DMS 273 treated with DMSO at 0.1 percent for 48 hours (cell line): Measurements from ENCODE around the gene NDEL1.
"Not testable (repeated sequence)": the region's sequence is repeated elsewhere in the genome, so short reads cannot be mapped to it uniquely, and the experiment has no call there.

Experiments
- DNase-seq: peaks from one replicate; lab custom pipeline; 2025; lab: John Stamatoyannopoulos, UW

NDEL1 gene, protein sequence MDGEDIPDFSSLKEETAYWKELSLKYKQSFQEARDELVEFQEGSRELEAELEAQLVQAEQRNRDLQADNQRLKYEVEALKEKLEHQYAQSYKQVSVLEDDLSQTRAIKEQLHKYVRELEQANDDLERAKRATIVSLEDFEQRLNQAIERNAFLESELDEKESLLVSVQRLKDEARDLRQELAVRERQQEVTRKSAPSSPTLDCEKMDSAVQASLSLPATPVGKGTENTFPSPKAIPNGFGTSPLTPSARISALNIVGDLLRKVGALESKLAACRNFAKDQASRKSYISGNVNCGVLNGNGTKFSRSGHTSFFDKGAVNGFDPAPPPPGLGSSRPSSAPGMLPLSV

GRCh38 chr17:8435245-8436168 is at the start of gene NDEL1:
Gene NDEL1 (plus strand): TSS chr17:8435884. CDS start chr17:8444272, 8,388 bp downstream.
- peak; percentile 81 for DNase-seq

DNA sequence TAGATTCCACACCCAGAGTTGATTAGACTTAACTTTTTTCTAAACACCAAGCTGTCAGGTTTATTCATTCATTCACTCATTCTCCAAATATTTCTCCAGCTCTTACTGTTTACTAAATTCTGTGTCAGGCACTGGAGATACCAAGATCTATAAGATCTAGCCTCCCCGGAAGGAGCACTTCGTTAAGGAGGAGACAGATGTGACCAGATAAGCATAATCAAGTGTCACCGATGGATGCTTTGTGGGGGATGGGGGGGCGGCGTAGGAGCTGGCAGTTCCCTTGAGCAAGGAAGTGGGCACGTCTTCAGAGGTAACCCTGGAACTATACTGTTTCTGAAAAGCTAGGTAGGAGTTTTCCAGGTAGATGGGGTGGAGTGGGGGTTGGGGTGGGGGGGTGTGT is 48.8 kb upstream of the NDEL1 start:
- no peak for DNase-seq

DNA sequence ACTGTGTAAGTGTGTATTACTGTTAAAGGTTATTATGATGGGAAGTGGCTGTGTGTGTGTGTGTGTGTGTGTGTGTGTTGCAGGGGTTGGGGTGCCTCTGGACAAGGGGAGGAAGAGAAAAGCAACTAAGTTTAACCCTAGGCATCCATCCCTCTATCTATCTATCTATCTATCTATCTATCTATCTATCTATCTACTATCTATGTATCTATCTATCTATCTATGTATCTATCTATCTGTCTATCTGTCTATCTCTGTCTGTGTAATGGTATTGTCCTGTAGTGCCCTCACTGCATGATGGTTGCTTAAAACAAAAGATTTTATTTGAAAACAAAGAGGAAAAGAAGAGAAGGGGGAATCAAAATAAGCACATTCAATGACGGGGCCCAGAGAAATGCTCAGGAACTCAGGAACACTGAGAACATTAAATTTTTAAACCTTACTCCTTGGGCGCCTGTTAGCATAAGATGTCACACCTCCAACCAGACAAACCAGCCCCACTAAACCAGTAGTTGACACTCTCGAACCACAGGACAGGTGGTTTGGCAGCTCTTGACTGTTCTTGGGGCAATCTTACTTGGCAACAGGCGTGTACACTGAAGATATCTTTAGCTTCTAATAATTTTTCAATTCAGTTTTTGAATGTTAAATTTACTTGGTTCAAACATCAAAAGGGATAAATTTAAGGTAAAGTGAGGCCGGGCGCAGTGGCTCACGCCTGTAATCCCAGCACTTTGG is 47.6 kb upstream of the NDEL1 start:
- DNase-seq, result no peak

DNA sequence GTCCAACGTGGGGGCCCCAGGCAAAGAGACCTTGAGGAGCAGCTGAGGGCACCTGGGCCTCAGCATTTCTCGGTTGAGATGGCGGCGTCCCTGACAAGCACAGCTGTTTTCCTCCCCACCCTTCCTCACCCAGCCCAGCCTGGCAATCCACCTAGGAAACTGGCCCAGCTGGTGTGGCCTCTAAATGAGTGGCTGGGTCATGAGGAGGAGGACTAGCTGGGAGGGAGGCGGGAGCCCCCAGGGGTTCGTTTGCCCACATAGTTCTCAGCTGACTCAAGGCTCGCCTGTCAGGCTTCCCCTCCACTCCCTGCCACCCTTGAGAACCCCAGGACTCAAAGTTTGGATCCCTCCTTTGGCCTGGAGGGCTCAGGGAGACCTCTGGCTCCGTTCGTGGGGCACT is 44.0 kb upstream of the NDEL1 start:
- DNase-seq, result no peak

- DNase-seq, result no peak
Observed at GRCh38 chr17:8392274-8392673, 43.4 kb upstream of the NDEL1 start.

DNA sequence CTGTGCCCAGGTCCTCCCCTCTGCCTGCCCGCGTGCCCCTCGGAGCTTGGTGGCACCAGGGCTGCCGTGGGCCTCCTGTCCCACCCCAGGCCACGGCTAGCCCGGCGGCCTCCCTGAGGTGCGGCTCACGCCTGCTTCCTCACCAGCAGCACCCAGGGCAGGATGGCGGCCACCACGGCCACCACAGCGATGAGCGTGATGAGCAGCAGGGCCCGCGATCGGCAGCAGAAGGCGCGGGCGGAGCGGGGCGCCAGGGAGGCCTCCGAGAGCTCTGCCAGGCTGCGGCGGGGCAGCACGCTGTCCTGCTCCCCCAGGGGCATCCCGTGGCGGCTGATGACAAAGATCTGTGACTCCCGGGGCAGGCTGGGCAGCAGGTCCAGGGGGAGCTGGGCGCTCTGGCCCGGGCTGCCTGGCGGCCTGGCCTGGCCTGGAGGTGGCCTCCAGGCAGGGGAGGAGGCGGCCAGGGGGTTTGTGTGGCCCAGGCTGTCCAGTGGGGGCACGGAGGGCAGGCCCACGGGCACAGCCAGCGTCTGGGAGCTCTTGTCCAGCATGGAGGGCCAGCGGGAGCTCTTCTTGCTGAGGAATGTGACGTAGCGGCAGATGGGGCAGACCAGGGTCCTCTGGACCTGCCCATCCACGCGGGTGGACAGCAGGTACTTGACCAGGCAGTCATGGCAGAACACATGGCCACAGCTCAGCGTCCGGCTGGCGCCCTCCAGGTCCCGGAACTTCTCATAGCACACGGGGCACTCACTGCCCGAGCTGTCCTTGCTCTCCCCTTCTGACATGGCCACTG is 42.8 kb upstream of the NDEL1 start:
- no peak for DNase-seq

- no peak for DNase-seq
Observed at GRCh38 chr17:8393470-8394231, 42.0 kb upstream of the NDEL1 start.

- DNase-seq, result not testable (repeated sequence)
Observed at GRCh38 chr17:8394497-8394896, 41.2 kb upstream of the NDEL1 start.

DNA sequence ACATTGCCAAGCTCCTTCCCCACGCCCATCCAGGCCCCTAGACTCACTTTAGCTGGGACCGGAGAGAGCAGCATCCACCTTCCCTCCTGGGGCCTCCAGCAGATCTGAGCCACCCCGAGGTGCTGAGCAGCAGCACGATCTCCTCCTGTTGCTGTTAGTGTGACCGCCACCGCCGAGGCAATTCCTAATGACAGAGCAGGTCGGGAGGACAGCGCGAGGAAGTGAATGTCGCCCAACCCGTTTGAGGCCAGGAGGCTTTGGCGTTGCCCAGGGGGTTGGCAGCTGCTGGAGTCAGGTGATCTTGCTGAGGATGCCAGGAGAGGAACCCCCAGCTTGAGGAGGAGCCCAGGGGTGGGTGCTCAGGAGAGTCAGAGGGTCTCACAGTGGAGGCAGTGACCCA is 38.0 kb upstream of the NDEL1 start, which contains the start of gene RNF222:
TSS of gene RNF222 (minus strand) at position 192 of the 400 bp plus-strand sequence. CDS start 4,366 bp downstream, outside the sequence.
- DNase-seq, result no peak

- DNase-seq, result no peak
Observed at GRCh38 chr17:8398980-8399379, 36.7 kb upstream of the NDEL1 start.

DNA sequence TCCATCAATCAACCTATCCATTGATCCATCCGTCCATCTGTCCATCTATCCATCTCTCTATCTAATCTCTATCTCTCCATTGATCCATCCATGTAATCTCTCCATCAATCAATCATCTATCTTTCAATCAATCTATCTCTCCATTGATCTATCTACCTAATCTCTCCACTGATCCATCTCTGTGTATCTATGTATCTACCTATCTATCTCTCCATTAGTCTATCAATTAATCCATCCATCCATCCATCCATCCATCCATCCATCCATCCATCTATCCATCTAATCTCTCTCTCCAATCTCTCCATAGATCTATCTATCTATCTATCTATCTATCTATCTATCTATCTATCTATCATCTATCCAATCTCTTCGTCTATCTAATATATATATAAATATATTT is 34.6 kb upstream of the NDEL1 start:
- DNase-seq, result no peak

- no peak for DNase-seq
Observed at GRCh38 chr17:8402921-8403536, 32.7 kb upstream of the NDEL1 start.

DNA sequence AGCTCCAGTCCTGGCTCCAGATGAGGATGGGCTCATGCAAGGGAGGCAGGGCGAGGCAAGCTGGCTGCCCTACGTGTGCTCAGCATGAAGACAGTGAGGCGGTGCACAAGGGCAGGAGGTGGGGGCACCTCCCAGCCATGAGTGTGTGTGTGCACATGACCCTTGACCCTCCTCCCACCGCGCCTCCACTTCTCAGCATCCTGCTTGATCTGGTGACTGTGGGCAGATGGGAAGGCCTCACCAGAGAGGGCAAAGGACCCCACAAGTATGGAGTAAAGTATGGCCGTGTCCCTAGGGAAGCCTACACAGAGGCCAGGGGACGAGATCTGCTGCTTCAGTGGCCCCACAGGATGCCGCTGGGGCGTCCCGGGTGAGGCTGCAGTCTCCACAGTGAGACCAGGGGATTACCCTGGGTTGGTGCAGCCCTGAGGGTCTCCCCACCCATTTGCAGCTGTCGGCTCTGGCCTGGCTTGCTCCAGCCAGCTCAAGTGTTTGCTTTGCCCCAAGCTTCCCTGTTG is 30.1 kb upstream of the NDEL1 start:
- DNase-seq, result no peak

DNA sequence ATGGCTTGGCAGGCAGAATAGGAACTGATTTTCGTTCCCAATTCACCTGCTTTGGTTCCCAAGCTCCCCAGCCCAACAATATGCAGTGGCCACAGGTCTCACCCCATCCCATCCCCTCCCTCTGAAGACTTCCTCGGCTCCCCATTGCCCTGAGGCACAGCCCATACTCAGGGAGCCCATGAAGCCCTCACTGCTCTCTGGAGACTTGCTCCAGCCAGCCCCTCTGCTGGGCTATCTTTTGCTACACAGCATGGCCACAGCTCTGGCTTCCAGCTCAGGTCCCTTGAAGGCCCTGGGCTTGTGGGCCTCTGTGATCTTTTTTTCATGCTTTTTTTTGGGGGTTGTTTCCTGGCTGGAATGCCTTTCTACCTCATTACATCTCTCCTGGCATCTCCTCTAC is 29.5 kb upstream of the NDEL1 start:
- DNase-seq, result no peak

- DNase-seq, result no peak
Observed at GRCh38 chr17:8408371-8408770, 27.3 kb upstream of the NDEL1 start.

- DNase-seq, result peak; percentile 57
Observed at GRCh38 chr17:8409966-8410882, 25.5 kb upstream of the NDEL1 start.

DNA sequence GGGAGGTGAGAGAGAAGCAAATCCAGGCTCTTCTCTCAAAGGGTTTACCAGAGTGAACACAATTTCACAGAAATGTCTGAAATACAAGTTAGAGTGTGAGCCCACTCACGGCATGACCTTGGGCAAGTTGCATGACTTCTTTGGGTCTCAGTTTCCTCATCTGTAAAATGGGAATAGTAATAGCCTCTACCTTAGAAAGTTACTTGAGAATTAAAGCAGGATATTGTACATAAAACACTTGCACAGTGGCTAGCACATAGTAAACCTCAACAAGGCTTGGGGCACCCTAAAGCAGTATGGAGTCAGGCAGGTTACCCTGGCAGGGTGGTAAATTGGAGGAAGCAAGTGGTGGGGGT is 24.8 kb upstream of the NDEL1 start:
- DNase-seq, result no peak

GRCh38 chr17:8412089-8412488 is 23.6 kb upstream of the NDEL1 start:
- DNase-seq, result no peak

GRCh38 chr17:8413328-8413727 is 22.4 kb upstream of the NDEL1 start:
- DNase-seq, result no peak
